Esophagus muscularis mucosa (tissue), 3 donors: Measurements from ENCODE around the gene FAM234A.

Experiments used
- POLR2A ChIP-seq: fragments of 450-650 bp; IDR thresholded peaks from one replicate; pipeline ENCODE4 v1.6.1; 2017; ENCODE audit warnings: antibody characterized with exemption, moderate library complexity, mild to moderate bottlenecking, low read depth
- TF ChIP-seq, protein P1 (sequence below), 3 experiments: fragments of 200-600 bp in 2 of 3; fragments of 450-650 bp in 1 of 3; sonication (generic) in 2 of 3; IDR thresholded peaks; one replicate each; pipeline ENCODE4 v1.5.1; 2017 to 2019; ENCODE audit warnings: antibody characterized with exemption in 3 of 3, mild to moderate bottlenecking in 2 of 3, moderate library complexity in 1 of 3

DNA sequence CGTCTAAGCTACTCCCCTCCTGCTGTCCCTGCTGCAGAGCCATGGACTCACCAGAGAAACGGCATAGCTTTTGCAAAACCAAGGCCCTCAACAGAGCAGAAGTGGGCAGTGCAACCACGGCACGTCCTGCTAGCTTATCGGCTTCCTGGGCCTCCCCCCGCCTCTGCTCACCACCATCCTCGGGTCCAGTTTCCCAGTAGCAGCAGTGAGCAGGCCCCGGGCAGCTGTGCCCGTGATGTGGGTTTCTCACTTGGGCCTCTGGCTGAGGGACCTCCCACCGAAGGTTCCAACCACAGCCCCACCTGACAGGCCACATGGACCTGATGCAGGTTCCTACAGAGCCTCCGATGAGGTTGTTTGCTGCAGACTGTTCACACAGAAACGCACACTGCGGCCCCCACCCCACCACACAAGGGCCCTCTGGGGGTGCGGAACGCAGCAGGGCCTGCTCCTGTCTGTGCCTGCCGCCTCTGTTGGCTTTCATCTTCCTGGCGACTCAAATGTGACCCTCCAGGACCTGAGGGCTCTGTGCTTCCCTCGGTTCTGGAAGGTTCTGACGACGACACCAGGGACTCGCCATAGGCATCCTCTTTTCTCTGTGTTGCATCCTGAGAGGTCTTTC, 73.2 kb downstream of the FAM234A start:
- TF ChIP-seq, protein P1, sequence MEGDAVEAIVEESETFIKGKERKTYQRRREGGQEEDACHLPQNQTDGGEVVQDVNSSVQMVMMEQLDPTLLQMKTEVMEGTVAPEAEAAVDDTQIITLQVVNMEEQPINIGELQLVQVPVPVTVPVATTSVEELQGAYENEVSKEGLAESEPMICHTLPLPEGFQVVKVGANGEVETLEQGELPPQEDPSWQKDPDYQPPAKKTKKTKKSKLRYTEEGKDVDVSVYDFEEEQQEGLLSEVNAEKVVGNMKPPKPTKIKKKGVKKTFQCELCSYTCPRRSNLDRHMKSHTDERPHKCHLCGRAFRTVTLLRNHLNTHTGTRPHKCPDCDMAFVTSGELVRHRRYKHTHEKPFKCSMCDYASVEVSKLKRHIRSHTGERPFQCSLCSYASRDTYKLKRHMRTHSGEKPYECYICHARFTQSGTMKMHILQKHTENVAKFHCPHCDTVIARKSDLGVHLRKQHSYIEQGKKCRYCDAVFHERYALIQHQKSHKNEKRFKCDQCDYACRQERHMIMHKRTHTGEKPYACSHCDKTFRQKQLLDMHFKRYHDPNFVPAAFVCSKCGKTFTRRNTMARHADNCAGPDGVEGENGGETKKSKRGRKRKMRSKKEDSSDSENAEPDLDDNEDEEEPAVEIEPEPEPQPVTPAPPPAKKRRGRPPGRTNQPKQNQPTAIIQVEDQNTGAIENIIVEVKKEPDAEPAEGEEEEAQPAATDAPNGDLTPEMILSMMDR (IDR thresholded peaks at IDR 0.05), result no peak
- no peak for TF ChIP-seq POLR2A
